ENCODE results near the gene TNFSF10. TPM values are rescaled to one million over a fixed set of nuclear protein-coding genes. Genes with fewer than 3 reads are reported as not detected.

TNFSF10 gene
- total RNA-seq, 1 experiment from 2014 or later: 21.4 TPM

GRCh38 chr3:172557515-172558220, 34.4 kb upstream of the TNFSF10 start:
- Histone ChIP-seq H2AFZ (no peak overlapping the region), H3K36me3 (ENCODE audit: low read depth) (no peaks in the 10 kb centered on the region), H3K4me1 (replicated peaks; ENCODE audit: insufficient read depth) (peaks cover 37% of the 10 kb centered on the region), H3K79me2 (ENCODE audit: low read depth) (no peaks in the 10 kb centered on the region), H3F3A (ENCODE audit: insufficient read depth, low read depth) (peaks cover 38% of the 10 kb centered on the region), H4K20me1 (ENCODE audit: insufficient read depth) (no peaks in the 10 kb centered on the region), H3K9me2 (ENCODE audit: insufficient read depth) (no peaks in the 10 kb centered on the region), H3K27me3 (ENCODE audit: insufficient read depth, low read depth) (no peaks in the 10 kb centered on the region), H3K4me3 (no peak overlapping the region), H3K27ac (no peak overlapping the region), H3K4me2 (no peak overlapping the region), H3K9me3 (ENCODE audit: insufficient read depth, low read depth) (peaks cover 6% of the 10 kb centered on the region; the same call in 1 of the 2 replicates)
- DNase-seq: no peak
- ChIA-PET CTCF (interaction anchor here (0.5 kb wide), 1 partner anchor 79 kb away, joined by 3 read pairs; no protein-coding TSS in a partner anchor), POLR2A (ENCODE audit: unreplicated experiment) (interaction anchor here (0.7 kb wide), 1 partner anchor 84 kb away, joined by 4 read pairs; no protein-coding TSS in a partner anchor)
- intact Hi-C loops (cut with micrococcal nuclease; ENCODE audit: unreplicated experiment): no loop called here
- no TSS peak for BruUV-seq (replicated peaks)
- TF ChIP-seq CTCF (conservative IDR thresholded peaks at IDR 0.05) (no peak), EZH2 (IDR thresholded peaks at IDR 0.05; ENCODE audit: low read depth) (no peak)

- no TSS peak for BruUV-seq (replicated peaks)
- POLR2A ChIA-PET (ENCODE audit: unreplicated experiment): no interaction called here
- Histone ChIP-seq H3K36me3 (ENCODE audit: low read depth) (no peaks in the 10 kb centered on the region), H3K79me2 (ENCODE audit: low read depth) (no peaks in the 10 kb centered on the region), H3K27me3 (ENCODE audit: insufficient read depth, low read depth) (no peaks in the 10 kb centered on the region), H3K4me1 (replicated peaks; ENCODE audit: insufficient read depth) (peaks cover 20% of the 10 kb centered on the region; the same call in 1 of the 2 replicates), H3K9me3 (ENCODE audit: insufficient read depth, low read depth) (peaks cover 1% of the 10 kb centered on the region; the same call in 1 of the 2 replicates), H4K20me1 (ENCODE audit: insufficient read depth) (no peaks in the 10 kb centered on the region), H3K27ac (no peak overlapping the region), H3K4me2 (no peak overlapping the region), H3F3A (ENCODE audit: insufficient read depth, low read depth) (peaks cover 12% of the 10 kb centered on the region; the same call in 1 of the 2 replicates), H2AFZ (no peak overlapping the region), H3K9me2 (ENCODE audit: insufficient read depth) (no peaks in the 10 kb centered on the region), H3K4me3 (no peak overlapping the region)
- DNase-seq: no peak
- intact Hi-C loops (cut with micrococcal nuclease; ENCODE audit: unreplicated experiment): no loop called here
- no peak for TF ChIP-seq CTCF (conservative IDR thresholded peaks at IDR 0.05)
- TF ChIP-seq EZH2 (IDR thresholded peaks at IDR 0.05; ENCODE audit: low read depth): no peak
- CTCF ChIA-PET: no interaction called here
Observed at GRCh38 chr3:172553526-172554252, 30.5 kb upstream of the TNFSF10 start.

- no peaks in the 10 kb centered on the region for H4K20me1 ChIP-seq (ENCODE audit: insufficient read depth)
- no peak for DNase-seq
- H3F3A ChIP-seq (ENCODE audit: insufficient read depth, low read depth): peaks cover 12% of the 10 kb centered on the region; the same call in 1 of the 2 replicates
- H3K4me2 ChIP-seq: no peak overlapping the region
- H3K36me3 ChIP-seq (ENCODE audit: low read depth): no peaks in the 10 kb centered on the region
- H2AFZ ChIP-seq: no peak overlapping the region
- no peaks in the 10 kb centered on the region; the same call in 1 of the 2 replicates for H3K9me3 ChIP-seq (ENCODE audit: insufficient read depth, low read depth)
- H3K4me1 ChIP-seq (replicated peaks; ENCODE audit: insufficient read depth): peaks cover 29% of the 10 kb centered on the region; the same call in 1 of the 2 replicates
- H3K27ac ChIP-seq: no peak overlapping the region
- H3K27me3 ChIP-seq (ENCODE audit: insufficient read depth, low read depth): no peaks in the 10 kb centered on the region
- no TSS peak for BruUV-seq (replicated peaks)
- no peaks in the 10 kb centered on the region for H3K79me2 ChIP-seq (ENCODE audit: low read depth)
- ChIA-PET CTCF (no interaction called here), POLR2A (ENCODE audit: unreplicated experiment) (no interaction called here)
- H3K9me2 ChIP-seq (ENCODE audit: insufficient read depth): no peaks in the 10 kb centered on the region
- H3K4me3 ChIP-seq: no peak overlapping the region
- TF ChIP-seq CTCF (conservative IDR thresholded peaks at IDR 0.05) (no peak), EZH2 (IDR thresholded peaks at IDR 0.05; ENCODE audit: low read depth) (no peak)
- intact Hi-C loops (cut with micrococcal nuclease; ENCODE audit: unreplicated experiment): no loop called here
Observed at GRCh38 chr3:172552607-172553006, 29.4 kb upstream of the TNFSF10 start.
